NT2/D1 (cell line): ENCODE data around the gene TMEM184A.

Source experiments
- SUZ12 ChIP-seq: IDR thresholded peaks from 2 replicates; pipeline ENCODE4 v1.6.1; 2011; ENCODE audit not compliant: insufficient read length, insufficient read depth; ENCODE audit errors: extremely low read depth
- YY1 ChIP-seq: IDR thresholded peaks from 2 replicates; pipeline ENCODE4 v1.6.1; 2011; ENCODE audit not compliant: insufficient read length, insufficient read depth
- ZNF274 ChIP-seq: IDR thresholded peaks from 2 replicates; pipeline ENCODE4 v1.6.1; 2011; ENCODE audit warnings: mild to moderate bottlenecking, low read depth, low read length

- no peak for TF ChIP-seq ZNF274
- TF ChIP-seq YY1, result no peak
- TF ChIP-seq SUZ12, result no peak
Observed at GRCh38 chr7:1498370-1499305, 57.4 kb downstream of the TMEM184A start.
